Cardiac fibroblast (primary cell): Measurements from ENCODE around the gene KIAA1191.
A peak's percentile ranks its signal among the peaks of the same experiment; 100 is the strongest.

Experiments used
- DNase-seq, 2 donors: peaks; one replicate each; pipeline versions ENCODE4 v3.0.0 to v3.0.0-alpha.2; 2010; ENCODE audit warnings: low read depth in 2 of 2
- H3K4me3 ChIP-seq, 2 donors: replicated peaks in 1 of 2; 1 replicate in 1 of 2; 2 replicates in 1 of 2; pipeline ENCODE4 v1.5.1; 2011; ENCODE audit warnings: low read depth in 2 of 2, low read length in 2 of 2, mild to moderate bottlenecking in 2 of 2, moderate library complexity in 1 of 2
- CTCF ChIP-seq: IDR thresholded peaks from one replicate; pipeline ENCODE4 v1.5.1; 2011; ENCODE audit warnings: low read depth, mild to moderate bottlenecking, low read length, inconsistent platforms

Gene KIAA1191

GRCh38 chr5:176389135-176390123, 27.9 kb upstream of the KIAA1191 start:
- DNase-seq = no peak

GRCh38 chr5:176388444-176389134, 27.0 kb upstream of the KIAA1191 start, which contains the start of the genes HIGD2A and NOP16:
Gene HIGD2A (plus strand): TSS chr5:176388751. CDS start chr5:176388820, 69 bp downstream.
Gene NOP16 (minus strand): TSS chr5:176388598. CDS start chr5:176388539, 59 bp downstream.
- peak; percentile 99 for DNase-seq
- TF ChIP-seq CTCF = no peak
- peak within 1 kb of the TSS; percentile 95 to 99 for H3K4me3 ChIP-seq

More at GRCh38 chr5:176389135-176390123, 27.9 kb upstream of the KIAA1191 start:
- H3K4me3 ChIP-seq = peak overlapping the region; percentile 95 to 99
- no peak for TF ChIP-seq CTCF

GRCh38 chr5:176388003-176388443, 26.5 kb upstream of the KIAA1191 start:
- no peak for TF ChIP-seq CTCF
- peak; percentile 27 to 30 for DNase-seq
- H3K4me3 ChIP-seq = peak overlapping the region; percentile 95 to 99

- peak in 1 of 2 donors; percentile 19 for DNase-seq
- no peak for TF ChIP-seq CTCF
- peak overlapping the region; percentile 95 to 99 for H3K4me3 ChIP-seq
These were observed 25.9 kb upstream of the KIAA1191 start for GRCh38 chr5:176387384-176387925.

- no peak overlapping the region for H3K4me3 ChIP-seq
- TF ChIP-seq CTCF = no peak
These were observed 24.9 kb upstream of the KIAA1191 start for GRCh38 chr5:176386491-176386890.

GRCh38 chr5:176384991-176385390, 23.4 kb upstream of the KIAA1191 start:
- DNase-seq = no peak
- no peak for TF ChIP-seq CTCF

More at GRCh38 chr5:176386491-176386890, 24.9 kb upstream of the KIAA1191 start:
- no peak for DNase-seq

More at GRCh38 chr5:176384991-176385390, 23.4 kb upstream of the KIAA1191 start:
- H3K4me3 ChIP-seq = no peak overlapping the region
